K562 (cell line): Measurements from ENCODE around the gene PRPF8. TPM values are rescaled to one million over a fixed set of nuclear protein-coding genes. Genes with fewer than 3 reads are reported as not detected.

ENCODE experiments used
- BRD9 ChIP-seq: fragments of 450-650 bp; IDR thresholded peaks from 2 replicates; pipeline ENCODE4 v1.6.1; 2018; ENCODE audit warnings: low read depth; ENCODE audit not compliant: partially characterized antibody
- CXXC5 ChIP-seq: fragments of 250-450 bp; sonication (Bioruptor Pico); IDR thresholded peaks from 2 replicates; pipeline ENCODE4 v1.8.0; 2022; ENCODE audit warnings: inconsistent platforms, mild to moderate bottlenecking, moderate library complexity
- ELK3 ChIP-seq: fragments of 450-650 bp; formaldehyde crosslinking; IDR thresholded peaks from 2 replicates; pipeline ENCODE4 v1.4.0; 2020; ENCODE audit warnings: mild to moderate bottlenecking
- HMG20A ChIP-seq: fragments of 450-650 bp; formaldehyde crosslinking; conservative IDR thresholded peaks from 2 replicates; pipeline ENCODE4 v1.4.0; 2020; ENCODE audit warnings: mild to moderate bottlenecking, mixed read lengths
- HMG20B ChIP-seq: fragments of 250-450 bp; sonication (Bioruptor Pico); IDR thresholded peaks from 2 replicates; pipeline ENCODE4 v1.5.0; 2021; ENCODE audit warnings: mild to moderate bottlenecking
- HNRNPK ChIP-seq: fragments of 200-400 bp; formaldehyde crosslinking; IDR thresholded peaks from one replicate; pipeline ENCODE4 v1.6.1; 2018; ENCODE audit warnings: mild to moderate bottlenecking, low read depth, low read length; ENCODE audit not compliant: poor library complexity, severe bottlenecking
- KAT2B ChIP-seq: IDR thresholded peaks from one replicate; pipeline ENCODE4 v1.6.1; 2012; ENCODE audit warnings: low read depth, mild to moderate bottlenecking, control low read depth, inconsistent platforms, low read length, moderate library complexity
- KLF6 ChIP-seq: fragments of 250-450 bp; sonication (Bioruptor Pico); IDR thresholded peaks from 2 replicates; pipeline ENCODE4 v1.4.0; 2020; ENCODE audit warnings: mild to moderate bottlenecking, moderate library complexity, borderline replicate concordance
- MBD2 ChIP-seq: sonication (generic); IDR thresholded peaks from 2 replicates; pipeline ENCODE4 v1.6.1; 2016; ENCODE audit warnings: low read depth, borderline replicate concordance
- MLX ChIP-seq, 2 experiments: fragments of 450-650 bp in 1 of 2; sonication (generic) in 1 of 2; formaldehyde crosslinking; conservative IDR thresholded peaks; 2 replicates each; pipeline versions ENCODE4 v1.4.0 to v1.8.1; 2020 to 2022; ENCODE audit warnings: mild to moderate bottlenecking in 1 of 2, missing genetic modification reagents in 1 of 2
- NFE2 ChIP-seq: IDR thresholded peaks from 2 replicates; pipeline ENCODE4 v1.6.1; 2014; ENCODE audit warnings: antibody characterized with exemption, low read depth
- PCBP2 ChIP-seq: fragments of 200-400 bp; formaldehyde crosslinking; IDR thresholded peaks from 2 replicates; pipeline ENCODE4 v1.6.1; 2018; ENCODE audit warnings: low read length, low read depth, mild to moderate bottlenecking, moderate library complexity; ENCODE audit not compliant: poor library complexity, severe bottlenecking
- POLR2AphosphoS5 ChIP-seq: IDR thresholded peaks from 2 replicates; pipeline ENCODE4 v1.6.1; 2011; ENCODE audit warnings: mild to moderate bottlenecking, low read depth, low read length, moderate library complexity; ENCODE audit not compliant: control insufficient read depth, insufficient read depth
- PTRF ChIP-seq: fragments of 450-650 bp; IDR thresholded peaks from 2 replicates; pipeline ENCODE4 v1.6.1; 2016; ENCODE audit warnings: mild to moderate bottlenecking, missing genetic modification characterization, missing compliant biosample characterization
- RBBP5 ChIP-seq: fragments of 200-600 bp; sonication (generic); IDR thresholded peaks from 2 replicates; pipeline ENCODE4 v1.6.1; 2012; ENCODE audit warnings: borderline replicate concordance, mild to moderate bottlenecking, low read length, control low read depth, inconsistent platforms; ENCODE audit not compliant: insufficient read depth, poor library complexity, severe bottlenecking
- SFPQ ChIP-seq: fragments of 200-400 bp; formaldehyde crosslinking; IDR thresholded peaks from 2 replicates; pipeline ENCODE4 v1.6.1; 2017; ENCODE audit warnings: mild to moderate bottlenecking, low read depth, low read length, moderate library complexity
- SUPT5H ChIP-seq: fragments of 450-650 bp; IDR thresholded peaks from 2 replicates; pipeline ENCODE4 v1.6.1; 2016
- ZBTB26 ChIP-seq: fragments of 450-650 bp; formaldehyde crosslinking; IDR thresholded peaks from 2 replicates; pipeline ENCODE4 v1.4.0; 2022; ENCODE audit warnings: missing genetic modification characterization
- ZKSCAN8 ChIP-seq: fragments of 200-800 bp; sonication (Bioruptor generic); IDR thresholded peaks from 2 replicates; pipeline ENCODE4 v1.6.1; 2016; ENCODE audit warnings: missing genetic modification characterization, missing compliant biosample characterization
- ZNF197 ChIP-seq: fragments of 200-800 bp; sonication (Bioruptor generic); IDR thresholded peaks from 2 replicates; pipeline ENCODE4 v1.6.1; 2016; ENCODE audit warnings: low read depth, missing genetic modification characterization, missing compliant biosample characterization
- ZNF324 ChIP-seq: fragments of 250-450 bp; sonication (Bioruptor Pico); IDR thresholded peaks from 2 replicates; pipeline ENCODE4 v1.4.0; 2020; ENCODE audit warnings: mild to moderate bottlenecking
- ZNF41 ChIP-seq: fragments of 250-450 bp; sonication (Bioruptor Pico); conservative IDR thresholded peaks from 2 replicates; pipeline ENCODE4 v1.4.0; 2020; ENCODE audit warnings: mild to moderate bottlenecking
- ZNF77 ChIP-seq: fragments of 250-450 bp; sonication (Bioruptor Pico); IDR thresholded peaks from 2 replicates; pipeline ENCODE4 v1.5.0; 2020
- polyA plus RNA-seq, 8 experiments: library from polyadenylated mRNA; depleted of rRNA in 4 of 8; stranded (reverse) in 5 of 8; unstranded in 3 of 8; fragments of >200 nt; fragmentation: Nextera tagmentation in 2 of 8; fragmentation: Illumina TruSeq in 1 of 8; extraction: Ambion mirVana in 2 of 8; extraction: Trizol in 1 of 8; gene quantifications; 2 replicates each; pipeline versions ENCODE4 v1.2.1 to v1.2.3, GENCODE V29; 2011 to 2014; ENCODE audit warnings: inconsistent platforms in 1 of 8, missing spikeins in 1 of 8
- total RNA-seq, 7 experiments: library from RNA; depleted of rRNA in 6 of 7; stranded (reverse); fragments of >200 nt in 6 of 7; fragmentation: Illumina TruSeq in 2 of 7; extraction: Trizol in 2 of 7; gene quantifications; 2 replicates each; pipeline versions ENCODE4 v1.2.1 to v1.2.3, GENCODE V29; 2011 to 2021; ENCODE audit warnings: low replicate concordance in 1 of 7

Gene PRPF8
- total and polyA plus RNA-seq, 9 of the 15 experiments (the other 6 are each of a cell fraction or from before 2014, with no cell fraction given), result 64.3 to 294 (median 85.9) TPM

GRCh38 chr17:1714980-1715802 is 30.5 kb upstream of the PRPF8 start (continued):
- TF ChIP-seq SFPQ (no peak), CXXC5 (no peak), ELK3 (CRISPR knock-in tag) (no peak), MBD2 (no peak), SUPT5H (no peak), ZNF324 (no peak), ZNF41 (CRISPR knock-in tag) (no peak), HMG20A (CRISPR knock-in tag) (no peak), PTRF (tag) (no peak), ZBTB26 (CRISPR knock-in tag) (no peak), KLF6 (no peak), ZNF197 (no peak), PCBP2 (no peak), HMG20B (no peak), HNRNPK (no peak), RBBP5 (no peak), KAT2B (no peak), POLR2AphosphoS5 (peak; percentile 52; the same call in 1 of the 2 replicates), ZKSCAN8 (CRISPR knock-in tag) (no peak), ZNF77 (CRISPR knock-in tag) (no peak), NFE2 (no peak), MLX (CRISPR knock-in tag; conservative IDR thresholded peaks at IDR 0.05) (no peak), BRD9 (no peak)
